Measurements from ENCODE around the gene IRAK1.
A peak's percentile ranks its signal among the peaks of the same experiment; 100 is the strongest.
"Not testable (repeated sequence)": the region's sequence is repeated elsewhere in the genome, so short reads cannot be mapped to it uniquely, and the experiment has no call there.

The IRAK1 gene

DNA sequence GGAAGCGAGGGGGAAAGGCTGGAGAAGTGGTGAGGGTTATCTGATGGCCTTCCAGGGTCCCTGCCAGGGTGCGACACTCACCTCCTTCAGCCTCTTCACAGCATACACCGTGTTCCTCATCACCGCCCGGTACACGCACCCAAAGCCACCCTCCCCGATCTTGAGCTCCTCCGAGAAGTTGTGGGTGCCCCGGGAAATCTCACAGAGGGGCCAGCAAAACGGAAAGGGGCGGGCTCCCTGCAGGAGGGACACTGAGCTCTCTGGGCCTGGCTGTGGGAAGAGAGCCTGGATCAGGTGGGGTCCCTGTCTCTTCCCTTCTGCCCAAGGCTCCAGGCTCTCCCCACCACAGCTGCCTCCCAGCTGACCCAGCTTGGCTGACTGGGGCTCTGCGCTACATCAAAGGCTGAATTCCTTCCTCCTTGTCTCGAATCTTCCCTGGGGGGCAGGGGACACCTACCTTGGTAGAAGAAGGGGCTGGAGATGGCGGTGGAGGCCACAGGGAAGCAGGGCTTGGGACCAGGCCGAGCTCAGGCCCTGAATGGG lies 1.1 kb downstream of the IRAK1 start:
- DNase-seq = no peak

DNA sequence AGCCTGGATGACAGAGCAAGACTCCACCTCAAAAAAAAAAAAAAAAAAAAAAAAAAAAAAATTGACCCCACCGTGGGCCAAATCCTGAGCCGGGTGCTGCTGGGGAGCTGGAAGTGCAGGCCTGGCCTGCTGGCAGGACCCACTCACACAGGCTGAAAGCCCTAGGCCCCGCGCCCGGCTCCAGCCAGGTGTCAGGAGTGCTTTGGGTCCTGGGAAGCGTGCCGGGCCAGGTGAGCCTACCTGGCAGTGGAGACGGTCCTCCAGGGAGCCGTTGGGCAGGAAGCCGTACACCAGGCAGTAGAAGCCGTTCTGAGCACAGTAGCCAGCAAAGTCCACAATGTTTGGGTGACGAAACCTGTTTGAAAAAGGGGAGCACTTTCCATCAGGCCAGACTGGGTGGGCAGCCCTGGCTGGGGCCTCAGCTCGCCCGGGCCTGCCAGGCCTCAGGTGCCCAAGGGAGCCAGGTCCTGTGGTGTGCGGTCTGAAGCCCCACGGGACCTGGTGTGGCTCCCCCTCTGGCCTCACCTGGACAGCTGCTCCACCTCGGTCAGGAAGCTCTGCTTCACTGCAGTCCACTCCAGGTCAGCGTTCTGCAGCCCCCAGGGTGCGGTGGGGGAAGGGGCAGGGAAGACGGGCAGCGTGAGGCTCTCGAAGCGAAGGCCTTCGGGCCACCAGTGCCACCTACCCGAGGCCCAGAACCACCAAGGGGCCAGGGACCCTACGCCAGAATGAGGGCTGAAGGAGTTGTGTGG lies 1.8 kb downstream of the IRAK1 start:
- no peak for DNase-seq

- no peak for DNase-seq
These were observed 3.2 kb downstream of the IRAK1 start for GRCh38 chrX:154016366-154017076.

DNA sequence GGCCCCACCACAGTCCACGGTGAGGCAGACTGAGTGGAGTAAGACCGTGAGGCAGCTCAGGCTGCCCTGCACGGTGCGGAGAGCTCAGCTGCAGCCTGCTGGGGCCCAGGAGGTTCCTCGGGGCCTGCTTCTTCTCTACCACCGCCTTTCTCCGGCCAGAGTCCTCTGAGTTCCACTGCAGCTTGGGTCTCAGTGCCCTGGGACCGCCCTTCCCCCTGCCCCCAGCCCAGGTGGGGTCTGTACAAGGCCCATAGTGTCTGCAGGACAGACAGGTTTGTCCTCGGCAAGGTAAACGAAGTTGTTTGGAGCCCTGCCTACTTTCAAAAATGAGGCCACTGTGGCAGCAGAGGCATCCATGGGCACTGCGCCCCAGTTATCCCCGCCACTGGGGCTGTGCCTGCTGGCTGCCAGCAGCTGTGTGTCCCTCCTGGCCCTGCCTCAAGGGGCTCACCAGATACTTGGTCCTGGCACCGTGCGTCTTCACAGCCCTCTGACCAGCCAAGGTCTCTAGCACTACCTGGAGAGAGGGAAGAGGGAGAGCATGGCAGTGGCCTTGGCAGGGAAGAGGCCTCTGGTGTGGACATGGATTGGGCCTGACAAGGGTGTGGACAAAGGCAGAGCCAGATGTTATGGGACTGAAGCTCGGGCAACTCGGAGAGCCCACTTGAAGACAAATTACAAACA lies 4.0 kb downstream of the IRAK1 start:
- no peak for DNase-seq

GRCh38 chrX:154014429-154015380 lies 5.0 kb downstream of the IRAK1 start:
- no peak for DNase-seq

GRCh38 chrX:154013614-154014360 lies 5.9 kb downstream of the IRAK1 start:
- peak; percentile 54 for DNase-seq

GRCh38 chrX:154013001-154013421 lies 6.7 kb downstream of the IRAK1 start:
- no peak for DNase-seq

DNA sequence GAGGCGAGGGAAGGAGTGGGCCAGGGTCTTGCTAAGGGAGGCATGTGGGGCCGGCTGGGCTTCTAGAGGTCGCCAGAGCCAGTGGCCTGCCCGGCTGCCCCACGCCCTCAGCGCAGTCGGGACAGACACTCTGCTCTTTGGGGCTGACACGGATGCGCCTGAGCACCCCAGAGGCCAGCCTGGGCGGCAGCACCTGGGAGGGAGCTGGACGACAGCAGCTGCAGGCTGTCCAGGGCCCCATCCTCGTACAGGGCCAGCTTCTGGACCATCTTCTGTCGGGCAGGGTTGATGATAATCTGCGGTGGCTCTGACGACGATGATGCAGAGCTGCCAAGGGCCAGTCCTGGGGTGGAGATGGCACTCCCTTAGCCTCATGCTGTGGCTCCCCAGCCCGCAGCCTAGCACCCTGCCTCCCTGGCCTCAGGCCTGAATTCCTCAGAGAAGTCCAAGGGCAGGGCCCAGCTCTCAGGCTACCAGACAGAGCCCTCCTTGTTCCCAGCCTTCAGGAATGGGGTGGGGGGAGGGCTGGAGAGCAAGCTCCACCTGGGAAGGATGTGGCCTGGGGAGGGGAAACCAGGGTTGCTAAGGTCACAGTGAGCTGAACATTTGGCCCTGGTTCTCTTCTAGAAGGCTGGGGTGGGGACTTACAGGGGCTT lies 7.2 kb downstream of the IRAK1 start:
- DNase-seq = no peak

DNA sequence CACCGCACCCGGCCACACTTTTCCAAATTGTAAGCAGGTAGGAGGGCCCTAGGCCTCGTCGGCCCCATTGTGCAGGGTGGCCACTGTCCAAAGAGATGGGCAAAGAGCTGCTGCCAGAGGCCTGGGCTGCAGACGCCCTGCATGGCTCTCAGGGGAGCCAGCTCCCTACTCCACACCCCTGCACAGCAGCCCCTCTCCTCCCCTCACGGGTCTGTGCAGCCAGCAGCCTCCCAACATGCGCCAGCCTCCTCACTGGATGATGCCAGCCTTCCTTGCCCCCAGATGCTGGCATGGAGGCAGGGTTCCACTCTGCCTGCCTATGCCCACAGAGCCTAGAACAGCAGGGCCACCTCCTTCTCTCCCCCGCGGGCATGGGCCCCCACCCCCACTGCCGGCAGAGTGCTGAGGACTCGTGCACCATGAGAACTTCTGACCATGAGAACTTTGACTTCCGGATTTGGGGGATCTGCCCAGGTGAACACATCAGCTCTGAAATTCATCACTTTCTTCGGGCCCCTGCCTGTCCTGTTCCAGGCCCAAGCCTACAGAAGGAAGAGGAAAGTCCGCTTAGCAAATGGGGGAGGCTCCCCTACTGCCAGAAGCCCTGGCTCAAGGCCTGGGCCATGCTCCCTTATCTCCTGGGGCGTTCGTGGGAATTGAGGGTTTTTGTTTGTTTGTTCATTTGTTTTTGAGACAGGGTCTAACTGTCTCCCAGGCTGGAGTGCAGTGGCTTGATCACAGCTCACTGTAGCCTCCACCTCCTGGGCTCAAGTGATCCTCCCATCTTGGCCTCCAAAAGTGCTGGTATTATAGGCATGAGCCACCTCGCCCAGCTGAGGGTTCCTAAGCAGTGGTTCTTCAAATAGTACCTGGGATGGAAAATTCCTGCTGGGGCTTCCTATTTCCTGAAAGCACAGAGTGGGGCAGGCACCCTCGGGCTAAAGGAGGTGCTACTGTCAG lies 8.0 kb downstream of the IRAK1 start:
- no peak for DNase-seq

GRCh38 chrX:154010330-154011087 lies 9.2 kb downstream of the IRAK1 start:
- DNase-seq = no peak

DNA sequence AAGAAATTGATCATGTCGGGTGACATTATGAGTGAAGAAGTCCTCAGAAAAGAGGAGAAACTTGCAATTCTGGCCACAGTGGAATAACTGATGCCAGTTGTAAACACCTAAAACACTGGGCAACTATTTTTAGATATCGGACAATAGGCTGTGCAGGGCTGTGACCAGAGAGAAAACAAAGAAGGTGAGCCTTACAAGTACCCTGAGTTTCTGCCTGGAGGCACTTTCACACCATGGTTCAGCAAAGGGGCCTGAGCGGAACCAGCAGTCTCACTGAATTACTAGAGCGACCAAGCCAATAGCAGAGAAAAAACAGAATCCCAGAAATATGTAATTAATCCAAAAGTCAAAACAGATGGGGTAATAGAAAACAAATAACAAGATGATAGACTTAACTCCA lies 11.2 kb downstream of the IRAK1 start:
- no peak for DNase-seq

DNA sequence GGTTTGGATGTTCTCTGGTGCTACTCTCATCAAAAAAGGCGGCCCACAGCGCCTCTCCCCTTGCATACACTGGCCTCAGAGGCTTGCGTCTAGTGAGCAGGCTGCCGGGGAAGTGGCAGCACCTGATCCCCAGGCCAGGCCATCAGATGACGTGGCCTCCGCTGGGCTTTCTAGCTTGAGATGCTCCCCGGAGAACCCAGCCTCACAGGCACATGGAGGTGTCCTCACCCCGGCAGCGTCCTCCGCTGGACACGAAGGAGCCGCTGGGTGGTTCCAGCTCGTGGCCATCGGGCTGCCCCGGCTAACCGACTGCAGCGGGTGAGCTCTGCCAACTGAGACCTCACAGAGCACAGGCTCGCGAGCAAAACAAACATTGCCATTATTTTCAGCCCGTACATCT lies 12.8 kb downstream of the IRAK1 start:
- no peak for DNase-seq

- no peak for DNase-seq
These were observed 15.4 kb downstream of the IRAK1 start for GRCh38 chrX:154004315-154004714.

DNA sequence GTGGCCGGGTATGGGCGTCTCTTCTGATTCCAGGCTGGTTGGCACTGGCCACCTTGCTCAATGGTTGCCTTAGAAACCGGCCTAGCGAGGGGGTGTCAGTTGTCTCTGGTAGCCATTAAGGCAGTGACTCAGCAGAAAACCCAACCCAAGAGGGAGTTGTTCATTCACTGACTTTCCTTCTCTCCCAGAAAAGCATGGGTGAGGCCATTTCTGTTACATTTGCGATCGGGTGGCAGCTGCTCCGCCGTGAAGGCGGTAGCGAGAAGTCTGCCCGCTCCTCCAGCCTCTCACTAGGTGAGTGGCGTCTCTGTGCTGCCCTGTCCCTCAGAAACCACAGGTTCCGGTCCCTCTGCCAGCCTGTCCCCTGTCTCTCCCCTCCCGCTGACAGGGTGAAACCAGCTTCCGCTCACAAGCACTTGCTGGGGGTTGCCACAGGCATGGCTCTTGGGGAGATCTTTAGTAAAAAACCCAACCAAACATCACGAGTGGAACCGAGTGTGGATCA lies 17.4 kb downstream of the IRAK1 start:
- DNase-seq = no peak

DNA sequence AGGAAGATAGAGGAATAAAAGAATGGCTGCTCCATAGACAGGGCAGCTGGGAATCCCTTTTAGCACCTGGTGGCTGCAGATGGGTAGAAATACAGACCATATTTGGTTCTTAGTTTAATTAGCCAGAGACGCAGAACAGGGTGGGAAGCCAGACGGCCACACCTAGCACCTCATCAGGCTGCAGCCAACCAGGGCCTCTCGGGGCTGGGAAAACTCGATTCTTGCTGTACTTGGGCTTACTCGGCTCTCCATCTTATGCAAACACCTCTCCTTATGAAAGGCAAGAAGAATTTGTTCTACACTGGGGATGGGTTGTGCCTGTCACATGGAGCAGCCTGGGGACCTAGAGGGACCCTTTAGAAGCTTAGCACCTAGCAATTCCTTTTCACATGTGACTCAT lies 19.7 kb downstream of the IRAK1 start:
- no peak for DNase-seq

- DNase-seq = no peak
These were observed 20.2 kb downstream of the IRAK1 start for GRCh38 chrX:153999359-154000037.

GRCh38 chrX:153995504-153995903 lies 24.2 kb downstream of the IRAK1 start:
- no peak for DNase-seq

DNA sequence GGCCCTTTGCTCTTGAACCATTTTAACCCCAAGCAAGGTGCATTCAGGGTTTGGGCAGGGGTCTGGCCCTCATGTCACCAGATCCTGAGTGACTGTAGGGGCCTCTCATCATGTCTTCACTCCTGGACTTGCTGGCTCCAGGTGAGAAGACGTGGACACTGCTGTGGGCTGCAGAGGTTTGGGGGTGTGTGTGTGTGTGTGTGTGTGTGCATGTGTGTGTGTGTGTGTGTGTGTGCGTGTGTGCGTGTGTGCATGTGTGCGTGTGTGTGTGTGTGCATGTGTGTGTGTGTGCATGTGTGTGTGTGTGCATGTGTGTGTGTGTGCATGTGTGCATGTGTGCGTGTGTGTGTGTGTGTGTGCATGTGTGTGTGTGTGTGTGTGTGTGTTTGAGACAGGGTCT lies 25.3 kb downstream of the IRAK1 start:
- not testable (repeated sequence) for DNase-seq
